ENCODE data around the gene CILP2. TPM values are rescaled to one million over a fixed set of nuclear protein-coding genes. Genes with fewer than 3 reads are reported as not detected.

The CILP2 gene
- total and polyA plus RNA-seq, 9 of the 15 experiments (the other 6 are each of a cell fraction or from before 2014, with no cell fraction given) = 0.04 to 0.35 (median 0.05) TPM; not detected in 2

DNA sequence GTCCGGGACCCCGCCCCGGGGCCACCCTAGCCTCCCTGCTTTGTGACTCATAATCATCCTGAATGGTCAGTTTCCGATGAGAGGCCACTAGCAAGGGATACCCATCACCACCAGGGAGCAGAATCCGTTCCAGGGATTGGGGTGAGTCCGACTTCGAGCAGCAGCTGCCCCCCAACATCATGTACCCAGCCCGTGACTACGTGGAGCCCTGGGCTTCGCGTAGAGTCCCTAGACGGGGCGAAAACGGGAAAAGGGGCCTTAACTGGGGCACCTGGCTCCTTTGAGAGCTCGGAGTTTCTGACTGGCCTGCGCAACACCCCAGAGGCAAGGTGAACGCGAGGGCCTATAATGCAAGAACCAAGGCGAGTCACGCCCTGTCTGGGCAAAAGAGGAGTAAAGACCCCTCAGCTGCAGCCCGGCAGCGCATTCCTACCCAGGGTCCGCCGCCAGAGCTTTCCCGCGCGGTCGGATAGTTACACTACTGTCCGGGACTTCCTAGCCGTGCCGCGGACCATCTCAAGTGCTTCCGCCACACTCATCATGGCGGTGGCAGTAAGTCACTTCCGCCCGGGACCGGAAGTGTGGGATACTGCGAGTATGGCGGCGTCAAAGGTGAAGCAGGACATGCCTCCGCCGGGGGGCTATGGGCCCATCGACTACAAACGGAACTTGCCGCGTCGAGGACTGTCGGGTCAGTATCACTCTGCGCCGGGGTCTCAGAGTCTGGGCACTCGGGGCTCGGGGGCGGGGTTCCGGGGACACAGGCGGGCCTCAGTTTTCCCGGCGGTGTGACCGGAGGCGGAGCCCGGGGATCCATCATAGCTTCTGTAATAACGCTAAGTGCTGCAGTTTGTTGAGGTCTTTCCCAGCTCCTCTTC, 22.2 kb upstream of the CILP2 start, which contains the start of gene NDUFA13 (continued):
- TF ChIP-seq KAT7 (CRISPR knock-in tag; IDR thresholded peaks at IDR 0.05; ENCODE audit: borderline replicate concordance) (no peak), STAT5A (IDR thresholded peaks at IDR 0.05; ENCODE audit: borderline replicate concordance, low read length) (no peak), ZBTB34 (CRISPR knock-in tag; IDR thresholded peaks at IDR 0.05) (no peak), FUS (optimal IDR thresholded peaks at IDR 0.05; ENCODE audit: low read depth, low read length) (no peak), TCF7L2 (IDR thresholded peaks at IDR 0.05; ENCODE audit: low read depth, low read length) (no peak), SP1 (CRISPR knock-in tag; IDR thresholded peaks at IDR 0.05) (peak; percentile 71), ZBTB2 (IDR thresholded peaks at IDR 0.05) (no peak), ZNF121 (CRISPR knock-in tag; conservative IDR thresholded peaks at IDR 0.05) (no peak), IFI16 (CRISPR knock-in tag; IDR thresholded peaks at IDR 0.05) (no peak), MYBL2 (IDR thresholded peaks at IDR 0.05; ENCODE audit: low read depth) (no peak), MYBL2 (CRISPR knock-in tag; IDR thresholded peaks at IDR 0.05; ENCODE audit: borderline replicate concordance) (no peak), PHF8 (IDR thresholded peaks at IDR 0.05; ENCODE audit: borderline replicate concordance, low read length) (peak; percentile 91), MEF2D (tag; conservative IDR thresholded peaks at IDR 0.05; ENCODE audit: low read depth) (no peak), ZNF639 (CRISPR knock-in tag; conservative IDR thresholded peaks at IDR 0.05 in 1 of 2, IDR thresholded peaks at IDR 0.05 in 1 of 2) (peak in 1 of 2 experiments; percentile 58; a peak in 2 of 4 replicates), SNAPC5 (CRISPR knock-in tag; IDR thresholded peaks at IDR 0.05) (no peak), HDAC6 (IDR thresholded peaks at IDR 0.05; ENCODE audit: low read depth, low read length) (no peak), ZNF134 (CRISPR knock-in tag; conservative IDR thresholded peaks at IDR 0.05) (no peak), RFX1 (IDR thresholded peaks at IDR 0.05) (no peak), U2AF2 (optimal IDR thresholded peaks at IDR 0.05; ENCODE audit: low read depth, low read length) (no peak), MXI1 (IDR thresholded peaks at IDR 0.05; ENCODE audit: low read depth, low read length) (peak; percentile 57; the same call in 1 of the 2 replicates)
- TF ChIP-seq, protein P1, sequence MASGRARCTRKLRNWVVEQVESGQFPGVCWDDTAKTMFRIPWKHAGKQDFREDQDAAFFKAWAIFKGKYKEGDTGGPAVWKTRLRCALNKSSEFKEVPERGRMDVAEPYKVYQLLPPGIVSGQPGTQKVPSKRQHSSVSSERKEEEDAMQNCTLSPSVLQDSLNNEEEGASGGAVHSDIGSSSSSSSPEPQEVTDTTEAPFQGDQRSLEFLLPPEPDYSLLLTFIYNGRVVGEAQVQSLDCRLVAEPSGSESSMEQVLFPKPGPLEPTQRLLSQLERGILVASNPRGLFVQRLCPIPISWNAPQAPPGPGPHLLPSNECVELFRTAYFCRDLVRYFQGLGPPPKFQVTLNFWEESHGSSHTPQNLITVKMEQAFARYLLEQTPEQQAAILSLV (tag; IDR thresholded peaks at IDR 0.05) = no peak

Data from K562 (cell line).